Retina (tissue), 1 donor: ENCODE results near the gene TMEM19.
A peak's percentile ranks its signal among the peaks of the same experiment; 100 is the strongest.

Experiments
- DNase-seq: peaks from one replicate; pipeline ENCODE4 v3.0.0-alpha.2; 2016

The TMEM19 gene

DNA sequence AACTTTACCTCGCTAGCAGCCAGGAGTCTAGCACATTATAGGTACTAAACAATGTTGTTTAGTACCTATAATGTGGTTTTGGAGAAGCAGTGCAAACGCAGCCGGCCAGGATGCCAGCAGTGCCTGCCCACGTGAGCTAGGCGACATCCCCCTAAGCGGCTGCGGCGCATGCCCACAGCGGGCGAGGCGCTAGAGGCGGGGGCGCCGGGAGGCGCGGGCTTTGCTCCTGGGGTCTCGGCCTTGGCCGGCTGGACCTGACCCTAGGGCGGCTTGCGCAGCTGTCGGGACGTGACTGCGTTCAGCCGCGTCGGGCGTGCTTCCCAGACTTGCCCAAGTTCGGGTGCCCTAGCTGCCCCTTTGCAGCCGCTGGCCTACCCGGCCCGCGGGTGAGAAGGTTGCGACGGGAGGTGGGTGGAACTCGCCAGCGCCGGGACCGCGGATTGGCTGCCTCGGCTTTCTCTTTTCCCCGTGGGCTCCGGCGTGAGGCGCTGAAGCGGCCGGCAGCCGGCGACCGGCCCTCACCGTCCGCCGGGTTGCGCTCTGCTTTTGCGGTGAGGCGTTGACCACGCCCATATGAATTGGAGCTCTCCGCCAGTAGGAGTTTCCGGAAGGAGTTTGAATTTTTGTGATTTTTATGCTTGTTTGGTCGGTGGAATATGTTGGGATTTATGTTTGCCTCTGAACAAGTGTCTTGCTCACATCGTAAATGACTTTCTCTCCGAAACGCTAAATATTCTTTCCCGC is at the start of gene TMEM19:
Gene TMEM19, plus strand, starts transcription at position 169 of the 744 bp plus-strand sequence. CDS start 599 bp downstream, outside the sequence.
- peak; percentile 98 for DNase-seq

DNA sequence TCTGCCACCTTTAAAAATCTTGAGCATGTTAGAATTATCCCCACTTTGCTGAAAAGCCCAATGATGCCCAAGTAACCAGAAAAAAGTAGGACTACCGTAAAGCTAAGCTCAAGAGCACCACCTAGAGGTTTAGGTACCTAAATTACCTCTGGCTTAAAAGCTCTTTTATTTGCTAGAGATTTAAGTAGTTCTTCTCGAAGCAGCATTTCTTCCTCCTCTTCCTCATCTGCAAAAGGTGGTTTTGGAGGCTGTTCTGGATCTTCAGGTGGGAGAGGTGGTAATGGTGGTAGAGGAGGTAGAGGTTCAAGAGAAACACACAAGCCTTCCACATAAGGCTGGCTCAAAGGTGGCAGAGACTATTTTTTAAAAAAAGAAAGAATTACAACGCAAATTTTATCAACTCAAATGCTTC is 49.2 kb upstream of the TMEM19 start:
- peak; percentile 49 for DNase-seq

DNA sequence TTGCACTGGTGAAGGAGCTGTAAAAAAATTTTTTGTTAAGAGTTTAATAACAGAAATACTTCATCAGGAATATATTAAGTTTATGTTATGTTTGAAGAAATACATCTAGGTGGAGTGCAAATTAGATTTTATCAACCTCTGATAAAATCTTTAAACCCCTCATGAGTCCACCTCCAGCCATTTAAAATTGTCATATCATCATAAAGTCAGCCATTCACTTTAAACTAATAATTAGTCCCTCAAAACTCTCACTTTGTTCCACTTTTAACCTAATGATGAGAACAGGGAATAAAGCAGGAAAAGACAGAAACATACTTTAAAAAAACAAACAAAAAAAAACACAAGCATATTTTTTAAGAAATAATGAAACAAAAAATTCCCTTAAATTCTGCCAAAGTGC is 47.4 kb upstream of the TMEM19 start:
- DNase-seq = no peak

DNA sequence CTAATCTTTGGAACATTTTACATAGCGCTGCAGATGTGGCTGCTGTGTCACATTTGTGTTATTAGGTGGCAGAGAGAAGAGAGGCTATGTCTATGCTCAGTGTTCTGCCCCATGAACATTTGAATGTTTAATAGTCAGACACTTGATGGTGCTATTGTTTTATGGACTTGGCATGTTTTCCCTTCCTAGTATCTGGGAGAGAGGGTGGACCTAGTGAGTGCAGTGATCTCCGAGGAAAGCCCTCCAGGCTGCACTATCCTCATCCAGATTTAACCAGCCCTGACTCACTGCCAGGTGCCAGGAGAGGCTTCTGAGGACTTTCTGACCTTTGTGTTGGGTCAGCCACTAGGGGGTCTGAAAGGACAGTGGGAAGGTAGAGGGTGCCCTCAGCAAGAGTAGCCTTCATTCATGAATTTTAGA is 46.5 kb upstream of the TMEM19 start:
- no peak for DNase-seq

DNA sequence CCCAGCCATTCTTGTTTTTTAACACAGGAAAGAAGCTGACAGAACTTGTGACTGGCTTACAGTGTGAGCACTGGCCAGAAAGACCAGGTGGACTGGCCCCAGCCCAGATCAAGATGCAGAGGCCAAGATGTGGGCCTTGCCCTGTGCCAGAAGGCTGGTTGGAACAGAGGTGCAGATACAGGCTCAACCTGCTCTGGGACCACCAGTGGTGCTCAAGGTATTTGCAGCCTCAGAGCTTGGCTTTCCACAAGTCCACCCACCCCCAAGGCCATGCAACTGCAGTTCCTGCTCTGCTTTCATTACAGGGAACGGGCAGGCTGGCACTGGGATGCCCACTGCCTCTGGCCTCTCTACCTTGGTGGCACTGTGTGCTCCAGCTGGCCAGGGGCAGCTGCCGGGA is 45.6 kb upstream of the TMEM19 start:
- DNase-seq = no peak

DNA sequence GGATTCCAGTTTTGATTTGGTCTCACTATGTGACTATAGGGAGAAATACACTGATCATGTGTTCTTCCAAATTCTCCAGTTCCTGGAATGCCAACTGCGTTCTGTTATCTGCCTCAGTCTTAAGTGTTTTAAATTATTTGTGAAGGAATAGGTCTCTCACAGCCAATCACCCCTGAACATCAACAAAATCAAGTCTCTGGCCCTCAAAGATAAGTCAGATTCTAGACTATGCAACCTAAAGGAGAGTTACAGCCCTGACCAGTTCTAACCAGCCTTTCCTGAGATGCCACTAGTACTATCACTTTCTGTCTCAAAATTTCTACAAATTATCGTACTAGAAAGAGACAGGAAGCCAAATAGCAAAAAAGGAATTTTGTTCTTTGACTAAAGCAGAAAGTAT is 44.5 kb upstream of the TMEM19 start:
- DNase-seq = no peak

DNA sequence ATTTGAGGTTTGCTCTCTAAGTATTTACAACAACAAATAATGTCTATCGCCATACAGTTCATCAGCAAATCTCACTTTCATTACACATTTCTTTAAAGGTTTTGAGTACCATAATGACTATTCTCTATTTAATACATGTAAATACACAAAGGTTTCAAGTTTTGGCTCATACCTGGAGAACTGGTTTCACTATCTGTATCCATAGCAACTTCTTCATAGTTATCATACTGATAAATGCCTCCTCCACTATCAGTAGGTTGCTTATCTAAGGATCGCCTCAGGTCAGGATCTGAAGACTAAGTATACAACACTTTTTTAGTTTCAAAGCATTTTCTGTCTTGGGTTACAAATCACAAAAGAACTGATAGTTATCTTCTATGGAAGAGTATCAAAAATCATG is 43.6 kb upstream of the TMEM19 start:
- DNase-seq = no peak

DNA sequence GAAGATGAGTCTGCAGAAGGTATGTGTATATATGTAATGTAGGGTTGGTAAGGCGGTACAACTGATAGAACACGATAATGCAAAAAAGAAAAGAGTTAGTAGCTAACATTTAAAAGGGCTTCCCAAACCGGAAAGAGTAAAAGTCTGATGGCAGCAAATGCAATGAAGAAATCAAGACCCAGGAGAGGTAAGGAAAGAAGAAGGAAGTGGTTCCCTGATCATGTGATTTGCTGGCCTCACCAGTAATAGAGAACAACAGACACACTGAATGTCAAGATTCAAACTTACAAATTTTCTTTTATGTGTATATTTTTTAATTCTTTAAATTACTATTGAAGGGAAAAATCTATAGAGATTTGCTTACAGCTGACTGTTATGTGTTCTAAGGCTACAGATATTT is 40.6 kb upstream of the TMEM19 start:
- DNase-seq = no peak

DNA sequence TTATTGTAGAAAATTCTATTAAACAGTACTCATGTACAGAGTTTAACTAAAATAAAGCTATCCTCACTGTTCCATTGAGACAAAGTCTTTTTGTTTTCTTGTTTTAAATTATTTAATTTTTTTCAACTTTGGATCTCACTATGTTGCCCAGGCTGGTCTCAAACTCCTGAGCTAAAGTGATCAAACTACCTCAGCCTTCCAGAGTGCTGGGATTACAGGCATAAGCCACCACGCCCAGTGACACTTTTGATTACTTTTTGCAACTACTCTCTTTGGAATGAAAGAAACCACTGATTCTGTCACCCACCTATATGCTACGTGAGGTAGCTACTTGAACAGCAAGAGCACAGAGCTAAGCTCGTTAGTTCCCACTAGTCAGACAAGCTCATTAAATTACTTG is 39.4 kb upstream of the TMEM19 start:
- DNase-seq = no peak

DNA sequence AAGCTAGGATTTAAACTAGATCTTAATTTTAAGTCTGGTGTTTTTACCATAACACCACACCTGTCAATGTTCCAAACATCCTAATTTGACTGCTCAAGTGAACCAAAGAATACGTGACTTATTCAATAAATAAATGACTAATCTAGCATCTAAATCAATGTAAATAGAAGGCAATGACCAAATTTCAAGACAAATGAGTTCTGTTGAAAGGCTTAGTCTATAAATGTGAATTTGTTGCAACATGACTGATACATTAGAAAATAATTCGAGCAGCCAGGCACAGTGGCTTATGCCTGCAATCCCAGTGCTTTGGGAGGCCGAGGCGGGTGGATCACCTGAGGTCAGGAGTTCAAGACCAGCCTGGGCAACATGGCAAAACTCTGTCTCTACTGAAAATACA is 37.3 kb upstream of the TMEM19 start:
- no peak for DNase-seq

DNA sequence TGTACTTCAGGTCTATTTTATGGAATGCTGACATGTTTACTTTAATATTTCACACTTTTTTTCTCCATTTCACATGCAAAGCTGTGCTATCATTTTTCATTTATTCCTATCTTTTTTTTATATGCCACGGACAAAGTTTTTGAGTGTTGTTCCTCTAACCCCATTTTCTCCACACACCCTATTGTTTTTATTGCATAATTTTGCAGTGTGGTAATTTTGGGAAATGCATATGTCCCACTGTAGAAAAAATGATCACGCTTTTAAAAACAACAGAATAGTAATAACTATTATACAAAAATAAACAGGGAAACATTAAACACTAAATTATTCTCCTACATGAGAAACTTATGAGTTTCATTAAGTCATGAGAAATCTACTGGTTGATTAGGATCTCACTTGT is 36.5 kb upstream of the TMEM19 start:
- no peak for DNase-seq

DNA sequence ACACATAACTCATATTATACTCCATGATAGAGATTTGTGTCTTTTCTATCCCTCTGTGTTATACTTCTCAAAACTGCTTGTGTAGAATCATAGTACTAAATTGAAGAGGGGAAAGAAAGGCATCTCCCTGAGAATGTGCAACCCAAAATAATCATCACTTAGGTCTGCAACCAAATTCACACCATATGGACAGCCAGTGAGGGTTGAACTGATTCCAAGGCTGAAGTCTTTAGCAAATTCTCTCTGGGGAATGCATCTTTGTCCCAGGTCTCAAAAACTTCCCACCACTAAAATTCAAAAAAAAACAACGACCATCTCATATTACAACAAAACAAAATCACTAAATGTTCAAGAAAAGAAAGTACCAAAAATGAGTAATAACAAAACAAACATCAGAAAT is 33.2 kb upstream of the TMEM19 start:
- DNase-seq = no peak

DNA sequence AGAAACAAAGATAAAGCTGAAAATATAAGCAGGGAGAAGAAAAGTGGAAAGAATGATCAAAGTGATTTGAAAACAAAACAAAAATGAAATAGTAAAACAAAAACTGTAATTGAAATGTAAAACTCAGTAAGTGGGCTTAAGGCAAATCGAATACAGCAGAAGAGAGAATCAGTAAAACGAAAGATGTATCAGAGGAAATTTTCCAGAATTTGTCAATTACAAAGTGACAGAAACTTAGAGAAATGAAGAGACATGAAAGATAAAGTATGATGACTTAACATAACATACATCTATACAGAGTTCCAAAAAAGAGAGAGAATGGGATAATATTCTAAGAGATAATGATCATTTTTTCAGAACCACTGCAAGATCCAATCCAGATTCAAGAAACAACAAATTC is 32.7 kb upstream of the TMEM19 start:
- no peak for DNase-seq

DNA sequence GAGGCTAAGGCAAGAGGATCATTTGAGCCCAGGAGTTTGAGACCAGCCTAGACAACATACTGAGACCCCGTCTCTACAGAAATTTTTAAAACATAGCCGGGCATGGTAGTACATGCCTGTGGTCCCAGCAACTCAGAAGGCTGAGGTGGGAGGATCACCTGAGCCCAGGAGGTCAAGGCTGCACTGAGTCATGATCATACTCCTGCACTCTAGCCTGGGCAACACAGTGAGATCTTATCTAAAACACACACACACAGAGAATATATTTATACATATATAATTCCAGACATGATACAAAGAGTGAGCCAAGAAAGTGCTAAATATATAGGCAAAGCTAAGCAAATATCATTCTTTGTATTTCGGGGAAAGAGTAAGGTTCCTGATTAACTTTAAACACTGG is 31.7 kb upstream of the TMEM19 start:
- no peak for DNase-seq

DNA sequence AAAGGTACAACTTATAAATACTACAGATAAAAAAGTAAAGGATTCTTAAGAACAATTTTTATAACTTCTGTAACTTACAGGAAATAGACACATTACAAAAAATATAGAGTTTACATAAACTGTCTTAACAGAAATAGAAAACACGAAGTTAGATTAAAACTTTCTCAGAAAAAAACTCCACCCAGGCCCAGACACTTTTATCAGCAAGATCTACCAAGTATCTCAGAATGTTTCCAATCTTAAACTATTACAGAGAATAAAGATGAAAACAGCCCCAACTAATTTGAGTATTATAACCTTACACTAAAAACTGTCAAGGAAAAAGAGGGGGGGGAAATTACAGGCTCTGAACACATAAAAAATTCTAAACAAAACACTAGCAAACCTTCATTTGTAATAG is 30.4 kb upstream of the TMEM19 start:
- no peak for DNase-seq

DNA sequence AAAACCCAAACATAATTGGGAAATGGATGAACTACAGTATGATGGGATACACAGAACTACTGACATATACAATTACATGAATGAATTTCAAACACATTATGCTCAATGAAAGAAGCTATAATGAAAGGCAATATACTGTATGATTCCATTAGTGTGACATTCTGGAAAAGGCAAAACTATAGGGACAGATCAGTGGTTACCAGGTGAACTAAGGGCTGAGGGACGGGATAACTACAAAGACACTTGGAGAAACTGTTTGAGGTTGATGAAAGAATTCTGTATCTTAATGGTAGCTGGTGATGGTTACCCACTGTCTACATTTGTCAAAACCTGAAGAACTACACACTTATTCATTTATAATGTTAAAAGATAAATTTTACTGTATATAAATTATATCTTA is 30.0 kb upstream of the TMEM19 start:
- no peak for DNase-seq

DNA sequence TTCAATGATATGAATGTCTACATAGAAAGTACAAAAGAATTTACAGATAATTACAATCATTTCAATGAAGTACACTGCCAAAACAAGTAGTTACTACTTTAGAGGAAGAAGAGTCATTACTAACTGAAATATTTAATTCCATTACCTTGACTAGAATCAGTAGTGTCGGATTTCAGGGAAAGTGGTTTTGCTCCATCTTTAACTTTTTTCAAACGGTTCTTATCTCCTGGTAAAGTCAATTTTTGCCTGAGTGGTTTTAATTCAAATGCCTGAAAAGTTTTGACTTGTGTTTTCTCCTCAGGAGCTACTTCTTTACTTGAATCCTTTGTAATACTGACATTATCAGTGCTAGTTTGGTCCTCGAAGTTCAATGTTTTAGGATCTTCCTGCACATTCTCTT is 29.1 kb upstream of the TMEM19 start:
- DNase-seq = no peak

DNA sequence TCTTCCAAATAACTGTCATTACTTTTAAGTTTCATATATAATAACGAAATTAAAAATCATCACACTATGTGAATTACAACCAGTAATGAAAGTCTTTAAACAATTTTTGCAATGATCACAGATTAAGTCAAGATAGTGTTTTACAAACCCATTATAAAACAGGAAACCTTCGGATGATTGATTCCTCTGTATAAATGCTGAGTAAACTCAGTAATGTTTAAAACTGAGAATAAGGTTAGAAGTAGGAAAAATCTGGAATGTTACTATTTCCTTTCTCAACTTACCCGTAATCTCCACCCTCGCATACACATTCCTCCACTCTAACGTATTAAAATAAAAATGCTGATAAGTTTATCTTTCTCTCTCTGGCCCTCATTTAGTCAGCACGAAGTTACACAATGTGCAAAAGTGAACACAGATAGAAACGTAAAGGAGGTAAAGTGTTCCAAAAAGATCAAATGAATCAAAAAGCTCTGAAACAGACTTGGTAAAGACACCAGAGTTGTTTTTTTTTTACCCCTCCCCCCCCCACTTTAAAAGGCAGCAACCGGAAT is 23.8 kb upstream of the TMEM19 start:
- no peak for DNase-seq

DNA sequence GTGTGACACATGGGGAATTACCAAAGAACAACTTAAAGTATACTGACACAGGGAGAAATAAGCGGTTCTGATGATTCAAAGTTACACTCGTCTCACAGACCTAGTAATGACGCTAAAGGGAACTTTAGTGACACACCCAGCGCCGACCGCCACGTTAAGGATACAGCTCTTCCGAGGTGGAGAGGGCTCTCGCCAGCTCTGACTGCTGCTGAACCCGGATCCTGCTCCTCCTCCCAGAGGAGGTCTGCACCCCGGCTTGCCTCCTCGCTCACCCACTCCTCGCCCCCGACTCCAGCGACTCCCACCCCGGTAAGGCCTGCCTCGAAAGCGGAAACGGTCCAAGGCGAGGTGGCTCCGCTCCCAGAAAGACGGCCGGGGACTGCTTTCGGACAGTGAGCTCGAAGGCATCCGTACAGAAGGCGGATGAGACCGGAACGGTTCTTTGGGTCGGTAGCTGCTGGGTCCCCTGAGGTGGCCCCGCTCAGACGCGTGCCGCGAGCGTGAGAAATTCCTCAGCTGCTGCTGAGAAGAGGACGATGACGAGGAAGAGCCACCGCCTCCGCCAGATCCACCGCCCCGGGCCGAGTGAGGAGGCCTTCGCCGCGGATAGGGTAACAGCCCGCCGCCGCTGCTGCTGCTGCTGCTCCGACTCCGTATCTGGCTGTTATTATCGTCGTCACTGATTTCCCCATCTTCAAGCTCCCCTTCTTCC is 22.9 kb upstream of the TMEM19 start:
- DNase-seq = peak; percentile 92

DNA sequence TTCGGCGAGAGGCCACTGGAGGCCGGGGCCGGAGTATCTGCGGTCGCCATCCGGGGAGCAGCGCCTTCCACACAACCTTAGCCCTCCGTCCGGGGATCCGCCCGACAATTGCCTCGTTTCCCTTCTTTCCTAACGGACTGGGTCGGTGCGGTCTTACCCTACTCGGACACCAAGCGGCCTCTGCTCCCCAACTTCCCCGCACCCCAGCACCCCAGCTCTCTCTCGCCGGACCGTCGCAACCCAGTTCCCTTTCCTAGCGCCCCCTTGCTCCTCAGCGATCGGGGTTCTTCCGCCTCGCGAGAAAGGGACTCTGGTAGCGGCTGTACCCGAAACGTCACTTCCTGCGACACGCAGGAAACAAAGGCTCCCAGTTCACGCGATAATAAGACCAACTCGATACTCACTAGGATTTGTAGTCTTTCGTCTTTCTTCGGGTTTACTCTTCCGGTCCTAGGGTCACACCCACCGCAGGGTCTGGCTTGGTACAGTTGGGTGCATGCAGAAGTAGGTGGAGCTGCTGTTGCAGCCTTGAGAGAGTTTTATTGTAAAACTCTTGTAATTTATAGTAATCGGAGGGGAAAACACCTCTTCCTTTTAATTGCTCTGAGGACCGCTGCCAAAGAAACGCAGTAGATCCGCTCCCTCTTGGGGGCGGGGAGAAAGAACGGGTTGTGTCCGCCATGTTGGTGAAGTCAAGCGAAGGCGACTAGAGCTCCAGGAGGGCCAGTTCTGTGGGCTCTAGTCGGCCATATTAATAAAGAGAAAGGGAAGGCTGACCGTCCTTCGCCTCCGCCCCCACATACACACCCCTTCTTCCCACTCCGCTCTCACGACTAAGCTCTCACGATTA is 22.1 kb upstream of the TMEM19 start, which contains the start of the genes THAP2 and ZFC3H1:
Gene THAP2, plus strand, starts transcription at position 741 of the 850 bp plus-strand sequence. CDS start 209 bp downstream, outside the sequence.
Gene ZFC3H1, minus strand, starts transcription at position 288 of the 850 bp plus-strand sequence. Its CDS starts 238 bp downstream, at position 50.
- DNase-seq = peak; percentile 99

DNA sequence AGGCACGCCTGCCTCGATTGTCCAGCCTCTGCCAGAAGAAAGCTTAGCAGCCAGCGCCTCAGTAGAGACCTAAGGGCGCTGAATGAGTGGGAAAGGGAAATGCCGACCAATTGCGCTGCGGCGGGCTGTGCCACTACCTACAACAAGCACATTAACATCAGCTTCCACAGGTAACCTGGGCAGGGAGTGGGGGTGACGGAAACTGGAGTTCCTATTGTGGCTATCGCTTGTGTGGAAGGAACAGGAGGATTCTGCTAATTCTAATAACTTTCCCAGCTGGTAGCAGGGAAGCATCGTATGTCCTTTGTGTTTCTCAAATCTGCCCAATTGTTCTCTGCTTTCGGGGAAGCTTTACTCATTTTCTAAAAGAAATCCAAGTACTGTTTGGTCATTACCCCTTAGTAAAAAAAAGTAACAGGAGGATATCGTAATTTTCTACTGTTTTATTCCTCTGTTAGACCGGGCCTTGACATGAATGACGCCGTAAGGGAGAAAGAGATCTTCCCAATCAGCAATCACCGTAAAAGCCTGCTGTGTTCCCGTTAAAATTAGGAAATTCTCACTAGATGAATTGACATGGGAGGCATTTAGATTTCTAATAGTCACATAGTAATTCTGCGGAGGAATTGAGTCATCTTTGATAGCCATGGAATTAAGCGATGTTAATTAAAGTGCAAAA is 21.3 kb upstream of the TMEM19 start:
- no peak for DNase-seq

DNA sequence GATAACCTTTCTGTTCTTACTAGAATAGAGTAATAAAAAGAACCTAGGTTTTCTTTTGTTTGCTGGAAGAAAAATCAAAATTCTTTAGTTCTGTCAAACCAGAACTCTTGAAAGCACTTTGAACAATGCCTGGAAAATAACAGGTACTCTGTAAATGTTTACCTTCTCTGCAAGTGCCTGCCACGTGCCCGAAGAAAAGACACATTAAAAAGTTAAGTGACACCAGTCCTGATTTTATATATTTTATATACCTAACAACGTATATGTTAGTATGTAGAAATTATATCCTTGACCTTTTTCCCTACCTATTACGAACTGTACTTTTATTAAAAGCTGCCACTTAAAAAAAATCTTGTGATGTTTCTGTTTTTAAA is 20.8 kb upstream of the TMEM19 start:
- no peak for DNase-seq

DNA sequence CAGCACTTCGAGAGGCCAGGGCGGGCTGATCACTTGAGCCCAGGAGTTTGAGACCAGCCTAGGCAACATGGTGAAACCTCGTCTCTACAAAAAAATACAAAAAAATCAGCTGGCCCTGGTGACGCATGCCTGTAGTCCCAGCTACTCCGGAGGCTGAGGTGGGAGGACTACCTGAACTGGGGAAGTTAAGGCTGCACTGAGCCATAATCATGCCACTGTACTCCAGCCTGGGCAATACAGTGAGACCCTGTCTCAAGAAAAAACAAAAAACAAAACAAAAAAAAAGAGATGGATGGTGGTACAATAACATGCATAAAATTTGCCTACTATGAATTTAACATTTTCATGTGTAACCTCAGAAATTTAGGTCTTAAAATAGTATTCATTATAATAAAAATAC is 19.6 kb upstream of the TMEM19 start:
- DNase-seq = no peak
